Osteoblast (primary cell): Measurements from ENCODE around the gene ZDHHC4. TPM values are rescaled to one million over a fixed set of nuclear protein-coding genes. Genes with fewer than 3 reads are reported as not detected.

Source experiments
- DNase-seq: peaks from one replicate; pipeline ENCODE4 v3.0.0; 2011; ENCODE audit warnings: low spot score, mixed read lengths; ENCODE audit not compliant: insufficient read length; ENCODE audit errors: missing footprints
- H2AFZ ChIP-seq: 2 replicates; pipeline ENCODE4 v1.6.0; 2011; ENCODE audit warnings: mild to moderate bottlenecking, low read length
- H3K27ac ChIP-seq: 2 replicates; pipeline ENCODE4 v1.5.1; 2011; ENCODE audit warnings: mild to moderate bottlenecking, low read depth, low read length, moderate library complexity
- H3K27me3 ChIP-seq: 2 replicates; pipeline ENCODE4 v1.6.0; 2012; ENCODE audit warnings: mild to moderate bottlenecking, control low read depth, inconsistent platforms, low read length, moderate library complexity; ENCODE audit not compliant: insufficient read depth
- H3K36me3 ChIP-seq: 2 replicates; pipeline ENCODE4 v1.5.1; 2011; ENCODE audit warnings: mild to moderate bottlenecking, low read length, control low read depth, moderate library complexity; ENCODE audit not compliant: insufficient read depth
- H3K4me1 ChIP-seq: 2 replicates; pipeline ENCODE4 v1.5.1; 2011; ENCODE audit warnings: mild to moderate bottlenecking, low read length, control low read depth, moderate library complexity; ENCODE audit not compliant: insufficient read depth
- H3K4me2 ChIP-seq: 2 replicates; pipeline ENCODE4 v1.6.0; 2011; ENCODE audit warnings: mild to moderate bottlenecking, low read length; ENCODE audit not compliant: insufficient read depth
- H3K4me3 ChIP-seq: fragments of 200-600 bp; sonication (generic); 3 replicates; pipeline ENCODE4 v1.5.1; 2012; ENCODE audit warnings: mild to moderate bottlenecking, low read length, inconsistent platforms; ENCODE audit not compliant: insufficient read depth
- H3K79me2 ChIP-seq: 2 replicates; pipeline ENCODE4 v1.6.0; 2012; ENCODE audit warnings: mild to moderate bottlenecking, low read length, control low read depth, inconsistent platforms; ENCODE audit not compliant: insufficient read depth
- H3K9me3 ChIP-seq: 2 replicates; pipeline ENCODE4 v1.5.1; 2011; ENCODE audit warnings: low read depth, low read length, control low read depth
- H4K20me1 ChIP-seq: 2 replicates; pipeline ENCODE4 v1.6.0; 2012; ENCODE audit warnings: mild to moderate bottlenecking, low read length, control low read depth; ENCODE audit not compliant: insufficient read depth
- CTCF ChIP-seq: IDR thresholded peaks from 2 replicates; pipeline ENCODE4 v1.5.1; 2011; ENCODE audit warnings: mild to moderate bottlenecking, low read depth, low read length, moderate library complexity; ENCODE audit errors: extremely low read depth
- total RNA-seq: library from RNA; depleted of rRNA; stranded (reverse); fragments of >200 nt; gene quantifications from 2 replicates; pipeline ENCODE4 v1.2.3, GENCODE V29; 2012

Gene ZDHHC4
- total RNA-seq, 1 donor: 51.0 TPM

- Histone ChIP-seq H3K36me3 (no peaks in the 10 kb centered on the region), H3K79me2 (no peaks in the 10 kb centered on the region), H3K27me3 (no peaks in the 10 kb centered on the region), H3K4me1 (no peaks in the 10 kb centered on the region), H2AFZ (no peak overlapping the region), H4K20me1 (peaks cover 2% of the 10 kb centered on the region), H3K4me2 (no peak overlapping the region), H3K4me3 (no peak overlapping the region), H3K27ac (no peak overlapping the region), H3K9me3 (no peaks in the 10 kb centered on the region)
- TF ChIP-seq CTCF: no peak
- DNase-seq: no peak
Observed at GRCh38 chr7:6546498-6547251, 30.6 kb upstream of the ZDHHC4 start.

GRCh38 chr7:6547400-6547799 lies 29.9 kb upstream of the ZDHHC4 start:
- H3K4me2 ChIP-seq: no peak overlapping the region
- no peak overlapping the region for H3K4me3 ChIP-seq
- H3K27ac ChIP-seq: no peak overlapping the region
- no peaks in the 10 kb centered on the region for H3K36me3 ChIP-seq
- TF ChIP-seq CTCF: no peak
- H3K4me1 ChIP-seq: no peaks in the 10 kb centered on the region
- no peaks in the 10 kb centered on the region for H3K79me2 ChIP-seq
- H4K20me1 ChIP-seq: peaks cover 2% of the 10 kb centered on the region
- no peak for DNase-seq
- no peaks in the 10 kb centered on the region for H3K9me3 ChIP-seq
- no peak overlapping the region for H2AFZ ChIP-seq
- no peaks in the 10 kb centered on the region for H3K27me3 ChIP-seq

- no peak for TF ChIP-seq CTCF
Observed at GRCh38 chr7:6551016-6551511, 26.2 kb upstream of the ZDHHC4 start, which contains the start of gene GRID2IP. TSS of gene GRID2IP (minus strand) at chr7:6551461. CDS start at chr7:6551436, 25 bp downstream.

GRCh38 chr7:6553448-6554044 lies 23.7 kb upstream of the ZDHHC4 start:
- Histone ChIP-seq H2AFZ (no peak overlapping the region), H3K79me2 (no peaks in the 10 kb centered on the region)
- no peak for TF ChIP-seq CTCF

More at GRCh38 chr7:6551016-6551511, 26.2 kb upstream of the ZDHHC4 start, which contains the start of gene GRID2IP:
- no peaks in the 10 kb centered on the region for H3K4me1 ChIP-seq
- H3K79me2 ChIP-seq: no peaks in the 10 kb centered on the region
- peak; percentile 74 for DNase-seq
- no peak within 1 kb of the TSS for H3K27ac ChIP-seq
- no peak within 1 kb of the TSS for H3K4me3 ChIP-seq
- no peak within 1 kb of the TSS for H3K4me2 ChIP-seq
- H3K36me3 ChIP-seq: no peaks in the 10 kb centered on the region
- no peak within 1 kb of the TSS for H2AFZ ChIP-seq
- no peaks in the 10 kb centered on the region for H4K20me1 ChIP-seq
- H3K27me3 ChIP-seq: no peaks in the 10 kb centered on the region
- no peaks in the 10 kb centered on the region for H3K9me3 ChIP-seq

More at GRCh38 chr7:6553448-6554044, 23.7 kb upstream of the ZDHHC4 start:
- peak; percentile 73 for DNase-seq
- no peaks in the 10 kb centered on the region for H3K27me3 ChIP-seq
- no peaks in the 10 kb centered on the region for H3K36me3 ChIP-seq
- H3K4me2 ChIP-seq: no peak overlapping the region
- no peaks in the 10 kb centered on the region for H4K20me1 ChIP-seq
- H3K4me1 ChIP-seq: no peaks in the 10 kb centered on the region
- H3K9me3 ChIP-seq: no peaks in the 10 kb centered on the region
- H3K4me3 ChIP-seq: no peak overlapping the region
- H3K27ac ChIP-seq: no peak overlapping the region
